ENCODE results near the gene SHROOM3. TPM values are rescaled to one million over a fixed set of nuclear protein-coding genes. Genes with fewer than 3 reads are reported as not detected.

SHROOM3 gene
- total and polyA plus RNA-seq, 2 experiments from 2014 or later = 11.3 to 73.5 TPM

DNA sequence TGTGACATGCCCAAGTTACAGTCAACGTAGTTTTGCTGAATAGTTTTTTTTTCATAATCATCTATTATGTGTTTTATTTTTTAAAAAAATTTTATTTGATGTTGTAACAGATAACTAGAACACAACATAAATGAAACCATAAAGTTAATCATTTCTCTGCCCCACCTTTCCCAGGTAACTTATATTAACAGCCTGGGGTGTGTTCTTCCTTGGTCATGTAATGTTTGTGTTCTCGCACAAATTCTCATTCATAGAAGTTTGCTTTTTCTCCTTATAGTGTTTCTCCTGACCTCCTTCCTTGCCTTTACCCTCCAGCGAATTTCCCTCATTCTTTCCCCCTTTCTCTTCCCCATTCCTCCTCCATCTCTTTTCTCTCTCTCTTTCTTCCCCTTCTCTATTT is 248.1 kb downstream of the SHROOM3 start (continued):
- TF ChIP-seq STAT1 (IDR thresholded peaks at IDR 0.05; ENCODE audit: unreplicated experiment) = no peak
- TF ChIP-seq EZH2 (IDR thresholded peaks at IDR 0.05; ENCODE audit: low read depth, unreplicated experiment) = no peak

DNA sequence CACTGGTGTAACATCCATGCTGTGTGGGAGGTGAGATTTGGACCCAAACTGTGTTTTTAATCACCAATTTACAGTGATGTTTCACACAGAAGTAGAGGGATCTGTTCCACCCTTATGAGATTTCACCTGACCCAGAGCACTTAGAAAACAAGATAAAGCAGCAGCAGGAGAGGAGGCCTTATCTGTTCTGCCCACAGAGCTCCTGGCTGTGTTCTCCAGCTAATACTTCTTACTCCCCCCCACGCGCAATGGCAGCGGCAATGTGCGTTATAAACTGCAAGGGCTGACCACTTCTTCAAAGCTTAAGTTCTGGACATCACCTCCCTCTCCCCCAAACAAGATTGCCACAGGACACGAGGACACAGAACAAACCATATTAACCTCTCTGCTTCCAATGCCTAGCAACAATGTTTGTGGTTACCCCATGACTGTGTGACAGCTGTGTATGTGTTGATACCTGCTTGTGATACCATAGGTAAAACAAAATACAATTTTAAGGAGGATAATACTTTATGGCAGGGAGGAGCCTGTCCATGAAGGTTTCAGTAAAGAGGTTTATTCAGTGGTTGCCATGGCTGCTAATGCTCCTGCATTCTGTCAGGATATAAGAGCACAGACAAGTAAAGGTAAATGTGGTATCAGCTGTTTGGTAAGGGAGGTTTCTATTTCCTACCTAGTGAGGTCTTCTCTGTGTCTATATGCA is 252.9 kb downstream of the SHROOM3 start:
- H2AFZ ChIP-seq = no peak overlapping the region
- no peaks in the 10 kb centered on the region for H3K9me2 ChIP-seq (ENCODE audit: insufficient read depth)
- peaks cover 7% of the 10 kb centered on the region for H3K27me3 Mint-ChIP-seq (ENCODE audit: insufficient read depth, low read depth, poor library complexity)
- peaks cover 15% of the 10 kb centered on the region for H3K27me3 ChIP-seq (ENCODE audit: insufficient read depth)
- no peak for TF ChIP-seq CREB1 (CRISPR knock-in tag; IDR thresholded peaks at IDR 0.05; ENCODE audit: low read depth)
- peak overlapping the region; percentile 84 for H3K4me2 ChIP-seq
- H3K36me3 Mint-ChIP-seq (ENCODE audit: low read depth) = no peaks in the 10 kb centered on the region; the same call in 2 of the 3 replicates
- peaks cover 11% of the 10 kb centered on the region for H4K20me1 ChIP-seq (replicated peaks; ENCODE audit: insufficient read depth)
- H3K9me3 Mint-ChIP-seq = no peaks in the 10 kb centered on the region
- peak overlapping the region; percentile 68 for H3K4me3 ChIP-seq
- H3K27ac ChIP-seq (ENCODE audit: low read depth) = no peak overlapping the region
- peaks cover 40% of the 10 kb centered on the region for H3K4me1 Mint-ChIP-seq
- no peak overlapping the region for H3K27ac Mint-ChIP-seq
- no peaks in the 10 kb centered on the region for H3K36me3 ChIP-seq (ENCODE audit: insufficient read depth)
- peaks cover 33% of the 10 kb centered on the region for H3K79me2 ChIP-seq (replicated peaks; ENCODE audit: insufficient read depth)
- H3K4me3 Mint-ChIP-seq = peak overlapping the region; percentile 88; the same call in 2 of the 3 replicates
- H3K4me1 ChIP-seq (ENCODE audit: insufficient read depth) = peaks cover 25% of the 10 kb centered on the region
- ATAC-seq = no peak
- no peaks in the 10 kb centered on the region for H3F3A ChIP-seq (replicated peaks; ENCODE audit: low read depth)
- DNase-seq (ENCODE audit: low spot score) = peak; percentile 40

DNA sequence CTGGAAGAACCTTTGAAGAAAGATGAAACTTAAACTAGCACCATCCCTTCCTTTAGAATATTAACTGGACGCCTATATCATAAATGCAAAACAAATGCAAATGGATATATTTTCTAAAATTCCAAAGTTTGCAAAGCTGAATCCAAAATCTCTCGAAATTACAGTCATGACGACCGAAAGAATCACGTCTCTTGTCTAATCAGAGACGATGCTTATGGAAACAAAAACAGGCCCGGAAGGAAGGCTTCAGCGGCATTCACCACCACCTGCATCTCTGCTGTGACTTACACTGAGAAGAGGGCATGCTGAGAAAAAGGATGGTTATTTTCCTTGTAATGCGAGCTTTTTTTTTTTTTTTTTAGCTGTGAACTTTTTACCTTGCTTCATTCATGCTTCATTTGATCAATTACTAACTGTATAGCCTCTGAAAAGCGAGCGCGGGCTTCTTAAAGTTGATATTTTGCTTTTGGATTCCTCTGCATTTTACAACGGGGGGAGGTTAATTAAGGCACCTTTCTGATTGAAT is 253.7 kb downstream of the SHROOM3 start:
- Mint-ChIP-seq H3K4me3 (peak overlapping the region; percentile 88), H3K36me3 (ENCODE audit: low read depth) (no peaks in the 10 kb centered on the region; the same call in 2 of the 3 replicates), H3K27me3 (ENCODE audit: insufficient read depth, low read depth, poor library complexity) (peaks cover 5% of the 10 kb centered on the region), H3K4me1 (peaks cover 43% of the 10 kb centered on the region), H3K9me3 (no peaks in the 10 kb centered on the region), H3K27ac (peak overlapping the region; percentile 53; the same call in 1 of the 2 replicates)
- Histone ChIP-seq H2AFZ (peak overlapping the region; percentile 20; the same call in 1 of the 2 replicates), H3K4me3 (peak overlapping the region; percentile 68), H3K79me2 (replicated peaks; ENCODE audit: insufficient read depth) (peaks cover 41% of the 10 kb centered on the region), H3K27ac (ENCODE audit: low read depth) (peak overlapping the region; percentile 74), H3K36me3 (ENCODE audit: insufficient read depth) (no peaks in the 10 kb centered on the region), H3F3A (replicated peaks; ENCODE audit: low read depth) (no peaks in the 10 kb centered on the region), H3K9me2 (ENCODE audit: insufficient read depth) (no peaks in the 10 kb centered on the region), H3K4me2 (peak overlapping the region; percentile 84), H3K4me1 (ENCODE audit: insufficient read depth) (peaks cover 27% of the 10 kb centered on the region), H4K20me1 (replicated peaks; ENCODE audit: insufficient read depth) (peaks cover 16% of the 10 kb centered on the region), H3K27me3 (ENCODE audit: insufficient read depth) (peaks cover 15% of the 10 kb centered on the region)
- DNase-seq (ENCODE audit: low spot score) = peak; percentile 44
- ATAC-seq = peak; percentile 21
- TF ChIP-seq ZNF331 (CRISPR knock-in tag; IDR thresholded peaks at IDR 0.05; ENCODE audit: low read depth) = no peak
- no peak for TF ChIP-seq EZH2phosphoT487 (IDR thresholded peaks at IDR 0.05; ENCODE audit: unreplicated experiment)
- no peak for TF ChIP-seq ZNF114 (CRISPR knock-in tag; IDR thresholded peaks at IDR 0.05)
- TF ChIP-seq CREB1 (CRISPR knock-in tag; IDR thresholded peaks at IDR 0.05; ENCODE audit: low read depth) = no peak
- TF ChIP-seq NANOG (IDR thresholded peaks at IDR 0.05; ENCODE audit: borderline replicate concordance) = no peak

Measured in GM23338 (cell line).